Central memory CD4-positive, alpha-beta T cell (primary cell): Measurements from ENCODE around the gene CTAG2.
"Not testable (repeated sequence)": the region's sequence is repeated elsewhere in the genome, so short reads cannot be mapped to it uniquely, and the experiment has no call there.

Source experiments
- DNase-seq: peaks from one replicate; pipeline ENCODE4 v3.0.0; 2022
- total RNA-seq, 3 experiments: gene quantifications; one replicate each; lab custom pipeline; 2026; lab: John Stamatoyannopoulos, UW

The CTAG2 gene
- 0 to 0.39 (median 0) reads per million in 3 experiments for total RNA-seq

DNA sequence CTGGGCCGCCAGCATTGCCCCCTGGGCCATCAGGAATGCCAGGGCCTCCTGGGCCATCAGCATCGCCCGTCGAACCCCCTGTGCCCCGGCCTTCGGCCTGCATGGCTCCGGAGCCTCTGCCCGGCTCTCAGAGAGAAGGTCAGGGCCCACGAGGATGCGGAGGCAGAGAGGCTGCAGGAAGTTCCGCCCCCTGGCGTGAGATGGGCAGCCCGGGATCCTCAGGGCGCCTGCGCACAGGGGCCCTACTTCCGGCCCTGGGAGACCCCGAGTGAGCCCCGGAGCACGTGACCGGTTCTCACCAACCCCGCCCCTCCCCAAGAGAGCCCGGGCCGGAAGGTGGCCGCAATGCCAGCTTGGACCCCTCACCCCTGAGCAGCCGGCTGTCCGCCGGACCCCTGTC is at the start of gene CTAG2:
Gene CTAG2, minus strand, starts transcription at position 167 of the 400 bp plus-strand sequence. Its CDS starts 64 bp downstream, at position 103.
- not testable (repeated sequence) for DNase-seq

DNA sequence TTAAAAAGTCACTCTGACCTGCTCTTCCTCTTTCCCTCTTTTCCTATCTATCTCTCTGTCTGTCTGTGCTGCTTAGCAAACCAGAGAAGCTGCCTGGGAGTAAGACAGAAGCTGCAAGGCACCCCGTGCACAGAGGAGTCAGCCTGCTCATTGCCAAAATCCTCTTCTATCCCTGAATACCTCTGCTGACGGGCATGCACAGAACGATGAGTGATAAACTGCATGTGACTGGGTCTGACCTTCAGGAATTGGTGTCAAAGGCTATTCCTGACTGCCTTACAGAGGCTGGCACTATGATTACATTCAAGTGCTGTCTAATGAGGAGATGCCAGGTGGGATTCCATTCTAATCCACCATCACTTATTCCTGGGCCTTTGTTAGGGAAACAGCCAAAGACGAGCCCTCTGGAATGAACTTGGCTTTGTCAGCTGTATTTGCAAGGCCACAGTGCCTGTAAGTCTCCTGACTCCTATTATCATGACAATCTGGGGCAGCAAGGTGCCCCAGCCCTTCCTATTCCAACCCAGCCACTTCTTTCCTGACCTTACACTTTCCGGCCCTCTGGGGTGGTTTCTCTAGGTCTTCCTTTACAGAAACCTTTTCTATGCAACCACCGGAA is 45.4 kb upstream of the CTAG2 start:
- no peak for DNase-seq

DNA sequence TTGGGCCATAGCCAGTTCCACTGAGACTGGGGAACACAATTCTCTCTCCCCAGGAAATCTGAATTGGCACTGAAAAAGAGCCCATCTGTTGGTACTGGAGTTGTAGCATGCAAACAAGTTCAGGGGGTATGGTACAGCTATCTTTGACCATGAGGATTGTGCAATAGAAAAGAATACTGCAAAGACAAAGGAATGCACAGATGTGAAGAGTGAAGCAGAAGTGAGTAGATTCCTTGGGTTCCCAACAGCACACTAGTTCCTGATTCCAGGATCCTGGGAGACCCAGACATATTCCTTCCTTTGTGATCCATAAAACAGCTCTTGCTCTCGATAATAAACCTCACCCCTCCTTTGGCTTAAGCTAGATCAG is 43.3 kb upstream of the CTAG2 start:
- no peak for DNase-seq

DNA sequence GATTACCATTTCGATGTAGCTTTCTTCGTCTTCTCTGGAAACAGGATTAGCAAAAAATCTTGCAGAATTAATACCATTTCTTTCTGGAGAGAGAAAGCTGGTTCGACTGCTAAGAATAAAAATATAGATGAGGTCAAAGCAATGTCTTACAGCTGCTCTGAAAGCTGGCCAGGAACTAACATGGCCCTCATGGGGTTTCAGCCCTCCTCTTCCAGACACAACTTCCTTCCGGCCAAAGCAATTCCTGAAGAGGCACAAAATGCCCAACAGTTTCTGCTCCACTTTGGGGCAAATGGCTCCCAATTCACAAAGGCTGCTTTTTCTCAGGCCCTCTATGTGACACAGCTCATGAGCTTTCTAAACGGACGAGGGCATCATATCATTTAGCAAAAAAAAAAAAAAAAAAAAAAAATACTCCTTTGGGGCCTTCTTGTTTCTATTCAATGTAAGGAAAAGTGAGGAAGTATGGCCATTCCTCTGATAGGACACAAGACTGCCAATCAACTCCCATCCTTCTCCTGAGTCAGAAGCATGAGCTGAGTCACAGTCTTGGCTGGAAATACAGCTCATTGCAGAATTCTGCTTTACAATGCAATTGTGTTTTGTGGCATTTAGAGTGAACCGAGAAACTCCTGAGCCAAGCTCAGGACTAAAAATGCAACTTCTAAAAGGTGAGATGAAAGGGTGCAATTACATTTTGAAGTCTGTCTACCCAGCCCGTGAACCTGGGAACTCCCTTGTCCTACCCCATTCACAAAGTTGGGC is 42.7 kb upstream of the CTAG2 start:
- DNase-seq, result no peak

DNA sequence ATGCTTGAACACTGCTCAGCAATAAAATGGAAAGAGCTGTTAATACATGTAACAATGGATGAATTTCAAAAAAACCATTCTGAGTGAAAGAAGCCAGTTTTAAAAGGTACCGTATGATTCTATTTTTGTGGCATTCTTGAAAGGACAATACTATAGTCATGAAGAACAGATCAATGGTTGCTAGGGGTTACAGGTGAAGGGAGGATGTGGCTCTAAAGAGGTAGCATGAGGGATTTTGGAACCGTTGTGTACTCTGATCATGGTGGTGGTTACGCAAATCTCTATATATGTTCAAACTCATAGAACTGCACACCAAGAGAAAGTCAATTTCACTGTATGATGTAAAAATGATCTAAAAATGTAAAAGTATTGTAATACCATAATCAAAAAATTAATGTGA is 40.0 kb upstream of the CTAG2 start:
- no peak for DNase-seq

DNA sequence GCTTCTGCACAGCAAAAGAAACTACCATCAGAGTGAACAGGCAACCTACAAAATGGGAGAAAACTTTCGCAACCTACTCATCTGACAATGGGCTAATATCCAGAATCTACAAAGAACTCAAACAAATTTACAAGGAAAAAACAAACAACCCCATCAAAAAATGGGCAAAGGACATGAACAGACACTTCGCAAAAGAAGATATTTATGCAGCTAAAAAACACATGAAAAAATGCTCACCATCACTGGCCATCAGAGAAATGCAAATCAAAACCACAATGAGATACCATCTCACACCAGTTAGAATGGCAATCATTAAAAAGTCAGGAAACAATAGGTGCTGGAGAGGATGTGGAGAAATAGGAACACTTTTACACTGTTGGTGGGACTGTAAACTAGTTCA is 37.1 kb upstream of the CTAG2 start:
- not testable (repeated sequence) for DNase-seq

DNA sequence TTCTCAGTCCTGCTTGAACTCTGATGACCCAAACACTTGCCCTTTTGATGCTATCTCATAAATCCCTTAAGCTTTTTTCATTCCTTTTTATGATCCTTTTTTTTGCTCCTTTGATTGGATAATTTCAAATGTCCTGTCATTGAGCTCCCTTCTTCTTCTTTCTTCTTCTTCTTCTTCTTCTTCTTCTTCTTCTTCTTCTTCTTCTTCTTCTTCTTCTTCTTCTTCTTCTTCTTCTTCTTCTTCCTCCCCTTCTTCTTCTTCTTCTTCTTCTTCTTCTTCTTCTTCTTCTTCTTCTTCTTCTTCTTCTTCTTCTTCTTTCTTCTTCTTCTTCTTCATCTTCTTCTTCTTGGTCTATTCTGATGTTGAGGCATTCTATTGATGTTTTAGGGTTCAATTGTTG is 18.7 kb upstream of the CTAG2 start:
- not testable (repeated sequence) for DNase-seq

DNA sequence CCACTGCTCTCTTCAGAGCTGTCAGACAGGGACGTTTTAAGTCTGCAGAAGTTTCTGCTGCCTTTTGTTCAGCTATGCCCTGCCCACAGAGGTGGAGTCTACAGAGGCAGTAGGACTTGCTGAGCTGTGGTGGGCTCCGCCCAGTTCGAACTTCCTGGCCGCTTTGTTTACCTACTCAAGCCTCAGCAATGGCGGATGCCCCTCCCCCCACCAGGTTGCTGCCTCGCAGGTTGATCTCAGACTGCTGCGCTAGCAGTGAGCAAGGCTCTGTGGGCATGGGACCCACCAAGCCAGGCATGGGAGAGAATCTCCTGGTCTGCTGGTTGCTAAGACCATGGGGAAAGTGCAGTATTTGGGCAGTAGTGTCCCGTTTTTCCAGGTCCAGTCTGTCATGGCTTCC is 17.5 kb upstream of the CTAG2 start:
- not testable (repeated sequence) for DNase-seq

DNA sequence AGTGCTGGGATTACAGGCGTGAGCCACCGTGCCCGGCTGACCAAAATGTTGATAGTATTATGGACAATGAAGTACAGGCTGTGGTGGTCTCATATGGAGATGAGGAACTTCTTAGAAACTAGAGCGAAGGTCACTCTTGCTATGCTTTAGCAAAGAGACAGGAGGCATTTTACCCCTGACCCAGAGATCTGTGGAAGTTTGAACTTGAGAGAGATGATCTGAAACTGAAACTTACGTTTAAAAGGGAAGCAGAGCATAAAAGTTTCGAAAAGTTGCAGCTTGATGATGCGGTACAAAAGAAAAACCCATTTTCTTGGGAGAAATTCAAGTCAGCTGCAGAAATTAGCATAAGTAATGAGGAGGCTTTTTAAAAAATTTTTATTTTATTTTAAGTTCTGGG is 8.5 kb upstream of the CTAG2 start:
- no peak for DNase-seq

DNA sequence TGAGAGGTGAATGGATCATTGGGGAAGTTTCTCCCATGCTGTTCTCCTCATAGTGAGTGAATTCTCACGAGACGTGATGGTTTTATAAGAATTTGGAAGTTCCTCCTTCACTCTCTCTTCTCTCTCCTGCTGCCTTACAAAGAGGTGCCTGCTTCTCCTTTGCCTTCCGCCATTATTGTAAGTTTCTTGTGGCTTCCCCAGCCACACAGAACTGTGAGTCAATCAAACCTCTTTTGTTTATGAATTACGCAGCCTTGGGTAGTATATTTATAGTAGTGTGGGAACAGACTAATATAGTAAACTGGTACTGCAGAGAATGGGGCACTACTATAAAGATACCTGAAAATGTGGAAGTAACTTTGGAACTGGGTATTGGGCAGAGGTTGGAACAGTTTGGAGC is 7.8 kb upstream of the CTAG2 start:
- DNase-seq, result no peak

DNA sequence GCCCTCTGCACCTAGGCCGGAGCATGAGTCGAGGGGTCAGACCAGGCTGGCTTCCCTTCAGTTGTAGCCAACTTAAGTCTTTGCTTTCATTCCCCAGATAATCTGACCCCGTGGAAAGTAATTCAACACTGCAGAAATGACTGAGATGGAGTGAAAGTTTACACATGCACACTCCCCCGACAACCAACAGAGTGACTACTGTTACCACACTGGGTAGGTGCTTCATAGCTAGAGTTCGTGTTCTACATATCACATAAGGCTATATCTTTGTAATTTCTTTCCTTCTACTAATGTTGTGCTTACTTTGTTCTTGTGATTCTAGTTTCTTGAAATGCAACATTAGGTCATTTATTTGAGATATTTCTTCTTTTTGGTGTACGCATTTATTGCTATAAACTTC is 7.2 kb upstream of the CTAG2 start:
- DNase-seq, result no peak

DNA sequence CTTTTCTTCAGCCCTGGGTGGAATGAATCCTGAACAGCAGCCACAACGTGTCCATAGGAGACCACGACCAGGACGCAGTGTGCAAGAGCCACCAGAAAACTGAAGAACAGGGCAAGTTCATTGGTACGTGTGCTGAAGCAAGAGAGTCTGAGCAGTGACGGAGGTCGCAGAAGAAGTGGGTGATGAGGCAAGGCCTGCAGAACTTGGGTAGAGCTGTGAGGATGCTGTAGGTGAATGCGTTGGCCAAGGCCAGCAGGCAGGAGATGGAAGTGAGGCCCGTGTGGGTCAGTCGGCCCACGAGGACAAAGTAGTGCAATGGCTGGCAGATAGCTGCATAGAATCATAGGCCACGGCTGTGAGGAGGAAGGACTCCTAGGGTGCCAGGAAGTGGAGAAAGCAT is 5.6 kb upstream of the CTAG2 start:
- DNase-seq, result no peak

DNA sequence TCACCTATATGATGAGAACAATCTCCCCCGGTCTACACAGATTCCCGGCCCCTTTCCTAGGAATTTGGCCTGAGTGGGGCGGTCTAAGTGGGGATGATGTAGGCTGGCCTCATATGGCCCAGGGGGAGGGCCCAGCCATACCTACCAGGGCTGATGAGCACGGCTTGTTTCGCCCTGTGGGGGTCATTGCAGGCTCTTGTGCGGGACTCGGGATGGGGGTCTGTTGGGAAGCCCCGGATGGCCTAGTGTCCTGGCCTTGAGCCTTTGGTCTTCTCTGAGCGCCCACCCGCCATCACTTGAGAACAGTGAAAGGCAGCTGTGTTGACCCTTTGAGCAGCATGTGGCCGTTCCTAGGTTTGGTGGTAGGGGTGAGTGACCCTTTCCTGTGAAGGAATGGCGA is 4.8 kb upstream of the CTAG2 start:
- DNase-seq, result no peak

DNA sequence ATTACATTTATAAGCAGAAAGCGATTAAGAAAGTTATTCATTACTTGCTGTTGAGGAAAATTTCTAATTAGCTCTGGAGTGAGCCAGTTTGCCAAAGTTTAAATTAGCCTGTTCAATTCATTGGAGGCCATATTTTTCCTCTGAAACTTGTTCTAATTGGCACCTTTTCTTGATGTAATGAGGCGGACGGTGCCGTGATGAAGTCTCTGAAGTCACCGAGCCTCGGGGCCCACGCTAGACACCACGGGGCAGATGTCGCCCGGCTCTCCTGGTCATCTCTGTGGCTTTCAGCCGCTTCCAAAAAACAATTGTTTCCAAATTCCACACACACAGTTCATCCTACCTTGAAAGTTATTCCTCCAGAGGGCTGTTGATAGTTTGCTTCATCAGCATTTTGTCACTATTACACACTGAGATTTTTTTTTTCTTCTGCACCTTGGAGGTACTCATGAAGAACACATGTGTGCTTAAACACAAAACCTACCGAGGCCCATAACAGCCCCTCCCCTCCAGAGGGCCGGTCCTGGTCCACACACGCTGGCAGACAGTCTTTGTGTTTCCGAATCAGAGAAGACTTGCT is 3.9 kb upstream of the CTAG2 start:
- DNase-seq, result no peak

DNA sequence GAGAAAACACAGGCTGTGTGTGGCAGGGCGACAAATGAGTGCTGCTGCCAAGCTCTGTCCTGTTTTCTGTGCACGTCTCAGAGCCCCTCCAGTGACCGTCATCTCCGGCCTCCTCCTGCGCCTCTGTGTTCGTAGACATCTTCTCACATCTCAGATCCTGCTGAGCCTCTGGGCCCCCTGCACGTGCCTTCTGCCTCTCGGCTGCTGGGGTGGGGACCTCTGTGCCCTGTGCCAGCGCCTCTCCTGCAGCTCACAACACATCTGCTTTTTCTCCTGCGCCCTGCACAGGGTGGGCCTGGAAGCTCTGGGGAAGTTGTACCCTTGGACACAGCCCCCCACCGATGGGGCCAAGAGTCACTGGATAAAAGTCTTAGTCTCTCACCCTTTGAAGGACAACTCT is 2.4 kb upstream of the CTAG2 start:
- no peak for DNase-seq

DNA sequence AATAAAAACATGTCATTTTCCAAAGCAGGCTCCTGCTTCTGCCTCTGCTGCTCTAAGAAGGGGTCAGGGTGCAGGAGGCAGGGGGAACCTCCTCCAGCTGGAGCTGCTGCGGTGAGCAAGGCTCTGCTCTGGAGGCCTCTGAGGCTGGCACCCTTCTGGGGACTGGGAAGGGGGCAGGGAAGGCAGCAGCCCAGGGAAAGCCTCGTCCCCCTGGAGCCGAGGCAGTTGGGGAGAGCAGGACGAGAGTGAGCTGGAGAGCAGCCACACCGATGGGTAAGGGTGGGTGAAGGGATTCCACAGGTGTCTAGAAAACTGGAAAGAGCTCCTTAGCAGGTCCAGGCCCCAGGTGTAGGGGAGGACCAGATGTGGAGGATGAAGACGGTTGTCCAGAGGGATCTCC is 2.0 kb upstream of the CTAG2 start:
- DNase-seq, result no peak

DNA sequence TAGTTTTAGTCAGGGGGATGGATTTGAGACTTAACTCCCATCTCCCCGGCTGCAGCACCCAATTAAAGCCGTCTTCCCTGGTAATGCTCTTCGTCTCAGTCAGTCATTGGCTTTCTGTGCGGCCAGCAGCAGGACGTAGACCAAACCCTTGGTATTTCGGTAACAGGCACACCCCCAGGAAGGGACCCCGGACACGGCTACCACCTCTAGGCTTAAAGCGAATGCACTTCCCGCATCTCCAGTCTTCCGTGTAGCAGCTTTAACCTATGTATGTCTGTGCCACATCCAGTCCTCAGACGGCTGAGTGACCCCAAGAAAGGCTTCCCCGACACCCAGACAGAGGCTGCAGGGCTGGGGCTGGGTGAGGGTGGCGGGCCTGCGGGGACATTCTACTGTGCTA is 1.5 kb upstream of the CTAG2 start:
- no peak for DNase-seq

DNA sequence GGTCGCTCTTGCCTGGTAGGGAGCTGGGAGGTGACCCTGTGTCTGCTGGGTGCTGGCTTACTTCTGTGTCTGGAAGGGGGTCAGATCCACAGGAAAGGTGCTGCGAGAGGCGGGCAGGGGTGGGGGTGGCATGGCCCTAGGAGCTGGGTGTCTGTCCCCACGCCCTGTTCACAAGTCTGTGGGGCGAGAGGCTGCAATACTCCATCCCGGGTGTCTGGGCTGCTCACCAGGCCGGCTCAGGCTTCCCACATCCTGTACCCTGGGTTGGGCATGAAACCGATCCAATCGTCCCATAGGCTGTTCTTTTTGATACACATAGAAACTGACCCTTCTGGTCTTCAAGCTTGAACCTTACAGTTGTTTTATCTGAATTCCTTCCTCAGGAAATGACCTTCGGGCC is 993 bp upstream of the CTAG2 start:
- no peak for DNase-seq

DNA sequence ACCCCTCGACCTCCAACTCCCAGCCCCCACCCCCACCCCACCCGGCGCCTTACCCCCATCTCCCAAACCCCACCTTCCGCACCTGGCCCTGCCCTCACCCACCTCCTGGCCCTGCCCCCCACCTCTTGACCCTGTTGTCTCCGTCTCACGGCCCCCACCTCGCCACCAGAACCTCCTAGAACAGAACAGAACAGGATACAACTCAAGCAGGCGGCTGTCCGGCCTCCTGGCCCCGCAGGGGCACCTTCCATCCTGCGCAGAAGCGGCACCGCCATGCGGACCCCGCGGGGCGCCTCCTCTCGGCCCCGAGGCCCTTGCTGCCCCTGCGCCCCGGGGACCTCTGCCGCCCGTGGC is 354 bp downstream of the CTAG2 start:
- no peak for DNase-seq

DNA sequence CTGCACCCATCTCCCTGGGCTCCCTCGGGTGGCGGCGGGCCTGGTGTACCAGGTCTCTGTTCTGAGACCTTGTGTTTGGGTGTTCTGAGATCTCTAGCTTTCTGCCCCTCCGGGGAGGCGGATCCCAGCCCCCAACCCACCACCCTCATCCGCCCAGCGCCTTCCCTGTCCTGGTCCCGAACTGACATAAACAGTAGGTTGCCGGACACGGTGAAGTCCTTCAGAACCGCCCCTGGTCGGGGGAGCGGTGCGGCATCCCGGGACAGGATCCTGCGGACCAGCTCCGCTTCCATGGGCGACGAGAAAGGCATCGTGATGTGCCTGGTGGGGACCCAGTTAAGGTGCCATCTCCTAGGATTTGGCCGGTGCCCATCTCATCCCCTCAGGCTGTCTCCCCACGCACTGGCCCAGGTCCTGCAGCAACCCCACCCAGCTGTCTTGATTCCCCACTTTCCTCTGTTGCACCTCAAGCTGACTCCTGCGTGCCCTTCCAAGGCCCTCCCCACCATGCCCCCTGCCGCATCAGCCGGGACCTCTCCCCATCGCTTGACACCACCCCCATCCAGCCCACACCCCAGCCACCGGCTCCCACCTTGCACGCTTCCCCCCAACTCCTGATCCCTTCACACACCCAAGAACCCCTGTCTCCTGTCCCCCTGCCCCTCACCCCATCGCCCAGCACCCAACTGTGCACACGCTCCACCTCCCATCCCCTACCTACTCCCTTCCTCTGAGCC is 900 bp downstream of the CTAG2 start:
- DNase-seq, result no peak

DNA sequence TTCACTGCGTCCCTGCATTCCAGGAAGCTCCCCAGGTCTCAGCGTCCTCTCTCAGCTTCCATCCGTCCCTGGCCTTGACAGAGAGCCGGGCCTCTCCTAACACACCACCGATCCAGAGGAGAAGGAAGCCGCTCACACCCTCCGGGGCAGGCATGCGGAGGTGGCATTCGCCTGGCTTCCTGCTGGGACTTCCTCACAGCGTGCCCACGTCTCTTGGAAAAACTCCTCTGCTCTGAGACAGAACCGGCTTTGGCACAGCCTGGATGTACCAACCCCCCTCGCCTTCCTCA is 3.2 kb downstream of the CTAG2 start:
- no peak for DNase-seq

DNA sequence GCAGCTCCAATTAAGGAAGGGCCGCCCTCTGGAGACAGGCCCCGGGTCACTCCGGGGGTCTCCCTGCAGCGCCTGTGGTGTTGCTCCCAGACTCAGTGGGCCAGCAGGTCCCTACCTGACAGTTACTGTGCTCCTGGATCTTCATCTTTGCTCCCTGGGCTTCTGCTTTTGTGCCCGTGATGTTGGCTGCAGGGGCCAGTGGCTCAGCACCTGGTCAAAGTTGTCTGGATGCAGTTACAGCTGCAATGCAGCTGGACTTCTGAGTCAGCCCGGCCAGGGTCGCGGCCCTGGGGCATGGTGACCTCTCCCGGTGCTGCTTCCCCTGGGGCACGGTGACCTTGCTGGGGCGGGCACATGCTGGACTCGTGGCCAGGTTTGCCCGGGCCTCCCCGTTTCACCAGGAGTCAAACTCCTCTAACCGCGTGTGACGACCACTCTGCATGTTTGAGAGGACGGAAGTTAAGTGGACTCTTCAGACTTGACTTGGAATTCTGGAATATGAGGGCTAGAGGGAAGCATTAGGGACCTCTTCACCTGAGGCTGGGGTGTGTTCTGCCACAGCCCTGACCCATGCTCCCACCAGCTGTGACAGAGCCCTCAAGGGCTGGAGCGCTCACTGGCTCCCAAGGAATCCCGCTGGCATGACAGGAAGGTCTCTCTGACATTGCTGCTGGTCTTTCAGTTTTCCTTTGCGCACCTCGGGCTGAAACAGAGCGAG is 3.7 kb downstream of the CTAG2 start:
- no peak for DNase-seq

DNA sequence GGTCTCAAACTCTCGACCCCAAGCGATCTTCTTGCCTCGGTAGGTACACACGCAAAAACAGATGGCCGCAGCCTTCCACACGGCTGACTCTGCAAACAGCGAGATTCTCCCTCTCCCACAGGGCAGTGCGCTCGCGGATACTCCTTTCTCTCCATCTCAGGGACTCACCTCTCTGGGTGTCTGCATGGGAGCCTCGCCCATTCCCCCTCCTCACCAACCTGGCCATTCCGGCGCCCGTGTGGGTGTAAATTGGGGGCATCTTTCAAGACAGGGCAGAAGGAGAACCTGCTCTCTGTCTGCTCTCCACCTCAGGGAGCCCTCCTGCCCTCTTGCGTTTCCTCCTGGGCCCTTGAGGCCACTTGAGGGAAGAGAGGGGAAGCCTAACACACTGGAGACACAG is 4.4 kb downstream of the CTAG2 start:
- DNase-seq, result no peak
